H1 (cell line): ENCODE measurements around the gene ANKRD26. TPM values are rescaled to one million over a fixed set of nuclear protein-coding genes. Genes with fewer than 3 reads are reported as not detected.

Experiments
- ASH2L ChIP-seq: fragments of 200-600, 300-600 bp; sonication (generic); IDR thresholded peaks from one replicate; pipeline ENCODE4 v1.7.1; 2017; ENCODE audit warnings: low read length
- GABPA ChIP-seq: IDR thresholded peaks from 2 replicates; pipeline ENCODE4 v1.6.1; 2011; ENCODE audit warnings: mild to moderate bottlenecking, low read length, moderate library complexity, borderline replicate concordance; ENCODE audit not compliant: insufficient read depth
- HDAC2 ChIP-seq, 2 experiments: fragments of 300-600 bp in 1 of 2; sonication (generic) in 1 of 2; IDR thresholded peaks; 2 replicates each; pipeline ENCODE4 v1.6.1; 2011 to 2012; ENCODE audit warnings: low read depth in 2 of 2, low read length in 2 of 2, mild to moderate bottlenecking in 2 of 2, moderate library complexity in 2 of 2, borderline replicate concordance in 1 of 2, inconsistent platforms in 1 of 2
- HDAC6 ChIP-seq: IDR thresholded peaks from one replicate; pipeline ENCODE4 v1.7.1; 2012; ENCODE audit warnings: low read depth, mild to moderate bottlenecking, inconsistent platforms, low read length, moderate library complexity
- NANOG ChIP-seq: IDR thresholded peaks from 2 replicates; pipeline ENCODE4 v1.6.1; 2011; ENCODE audit warnings: low read length, low read depth, mild to moderate bottlenecking, inconsistent platforms; ENCODE audit not compliant: insufficient read depth, poor library complexity, severe bottlenecking
- PHF8 ChIP-seq: fragments of 200-600 bp; sonication (generic); conservative IDR thresholded peaks from 2 replicates; pipeline ENCODE4 v1.7.1; 2012; ENCODE audit warnings: low read depth, mild to moderate bottlenecking, inconsistent platforms, low read length, moderate library complexity
- POLR2A ChIP-seq, 2 experiments: IDR thresholded peaks; 1 replicate in 1 of 2; 2 replicates in 1 of 2; pipeline ENCODE4 v1.6.1; 2011; ENCODE audit warnings: low read depth in 2 of 2, low read length in 2 of 2, mild to moderate bottlenecking in 2 of 2; ENCODE audit errors: control extremely low read depth in 1 of 2
- RAD21 ChIP-seq, 2 experiments: IDR thresholded peaks in 1 of 2; conservative IDR thresholded peaks in 1 of 2; 2 replicates each; pipeline ENCODE4 v1.6.1; 2011; ENCODE audit warnings: low read depth in 2 of 2, low read length in 2 of 2, improper control_type of control experiment in 1 of 2, inconsistent platforms in 1 of 2, mild to moderate bottlenecking in 1 of 2, moderate library complexity in 1 of 2
- RBBP5 ChIP-seq: IDR thresholded peaks from 2 replicates; pipeline ENCODE4 v1.7.1; 2012; ENCODE audit warnings: low read depth, mild to moderate bottlenecking, inconsistent platforms, low read length, moderate library complexity, borderline replicate concordance
- RFX5 ChIP-seq: IDR thresholded peaks from 2 replicates; pipeline ENCODE4 v1.6.1; 2011; ENCODE audit warnings: low read depth, low read length, improper control_type of control experiment, borderline replicate concordance
- SIN3A ChIP-seq, 2 experiments: IDR thresholded peaks in 1 of 2; conservative IDR thresholded peaks in 1 of 2; 2 replicates each; pipeline ENCODE4 v1.6.1; 2011 to 2012; ENCODE audit warnings: low read length in 2 of 2, improper control_type of control experiment in 1 of 2, low read depth in 1 of 2, mild to moderate bottlenecking in 1 of 2
- SIX5 ChIP-seq: IDR thresholded peaks from 2 replicates; pipeline ENCODE4 v1.6.1; 2011; ENCODE audit warnings: mild to moderate bottlenecking, low read depth, low read length
- SP1 ChIP-seq: IDR thresholded peaks from 2 replicates; pipeline ENCODE4 v1.6.1; 2011; ENCODE audit warnings: low read depth, low read length
- SRF ChIP-seq: IDR thresholded peaks from 2 replicates; pipeline ENCODE4 v1.6.1; 2011; ENCODE audit warnings: mild to moderate bottlenecking, low read depth, low read length, moderate library complexity
- SUZ12 ChIP-seq: fragments of 200-600 bp; sonication (generic); IDR thresholded peaks from 2 replicates; pipeline ENCODE4 v1.6.1; 2012; ENCODE audit warnings: mild to moderate bottlenecking, inconsistent platforms, low read length, moderate library complexity, mixed read lengths
- TAF1 ChIP-seq: IDR thresholded peaks from 2 replicates; pipeline ENCODE4 v1.6.1; 2011; ENCODE audit warnings: mild to moderate bottlenecking, low read depth, low read length
- TAF7 ChIP-seq: optimal IDR thresholded peaks from 2 replicates; pipeline ENCODE3; 2011; ENCODE audit warnings: low read depth, mild to moderate bottlenecking, inconsistent platforms, low read length, moderate library complexity, borderline replicate concordance
- TCF12 ChIP-seq: IDR thresholded peaks from 2 replicates; pipeline ENCODE4 v1.6.1; 2011; ENCODE audit warnings: low read depth, mild to moderate bottlenecking, low read length
- YY1 ChIP-seq: IDR thresholded peaks from 2 replicates; pipeline ENCODE4 v1.6.1; 2011; ENCODE audit warnings: low read depth, mild to moderate bottlenecking, low read length
- polyA plus RNA-seq, 7 experiments: library from polyadenylated mRNA; depleted of rRNA in 3 of 7; stranded (reverse) in 5 of 7; unstranded in 2 of 7; fragments of >200 nt in 5 of 7; fragments of 200-250 nt in 2 of 7; gene quantifications; 1 replicate in 5 of 7; 2 replicates in 1 of 7; 4 replicates in 1 of 7; pipeline versions ENCODE4 v1.2.1 to v1.2.3, GENCODE V29; 2011 to 2013; ENCODE audit warnings: missing spikeins in 2 of 7, mixed read lengths in 2 of 7
- total RNA-seq: library from RNA; stranded (reverse); fragmentation: NEBNext Ultra II Directional; extraction: Animal tissue kit (Norgen Biotek cat#: 25700); gene quantifications from 2 replicates; pipeline ENCODE4 v1.2.1, GENCODE V29; 2021
- TF ChIP-seq, protein P1 (sequence below), 3 experiments: IDR thresholded peaks; 1 replicate in 2 of 3; 2 replicates in 1 of 3; pipeline versions ENCODE4 v1.5.1 to v1.6.1; 2011; ENCODE audit warnings: low read length in 3 of 3, mild to moderate bottlenecking in 3 of 3, inconsistent platforms in 2 of 3, low read depth in 1 of 3, moderate library complexity in 1 of 3; ENCODE audit not compliant: insufficient read depth in 1 of 3; ENCODE audit errors: control extremely low read depth in 1 of 3

ANKRD26 gene
- total and polyA plus RNA-seq, 2 of the 8 experiments (the other 6 are each of a cell fraction or from before 2014, with no cell fraction given) = 1.3 to 8.8 TPM

DNA sequence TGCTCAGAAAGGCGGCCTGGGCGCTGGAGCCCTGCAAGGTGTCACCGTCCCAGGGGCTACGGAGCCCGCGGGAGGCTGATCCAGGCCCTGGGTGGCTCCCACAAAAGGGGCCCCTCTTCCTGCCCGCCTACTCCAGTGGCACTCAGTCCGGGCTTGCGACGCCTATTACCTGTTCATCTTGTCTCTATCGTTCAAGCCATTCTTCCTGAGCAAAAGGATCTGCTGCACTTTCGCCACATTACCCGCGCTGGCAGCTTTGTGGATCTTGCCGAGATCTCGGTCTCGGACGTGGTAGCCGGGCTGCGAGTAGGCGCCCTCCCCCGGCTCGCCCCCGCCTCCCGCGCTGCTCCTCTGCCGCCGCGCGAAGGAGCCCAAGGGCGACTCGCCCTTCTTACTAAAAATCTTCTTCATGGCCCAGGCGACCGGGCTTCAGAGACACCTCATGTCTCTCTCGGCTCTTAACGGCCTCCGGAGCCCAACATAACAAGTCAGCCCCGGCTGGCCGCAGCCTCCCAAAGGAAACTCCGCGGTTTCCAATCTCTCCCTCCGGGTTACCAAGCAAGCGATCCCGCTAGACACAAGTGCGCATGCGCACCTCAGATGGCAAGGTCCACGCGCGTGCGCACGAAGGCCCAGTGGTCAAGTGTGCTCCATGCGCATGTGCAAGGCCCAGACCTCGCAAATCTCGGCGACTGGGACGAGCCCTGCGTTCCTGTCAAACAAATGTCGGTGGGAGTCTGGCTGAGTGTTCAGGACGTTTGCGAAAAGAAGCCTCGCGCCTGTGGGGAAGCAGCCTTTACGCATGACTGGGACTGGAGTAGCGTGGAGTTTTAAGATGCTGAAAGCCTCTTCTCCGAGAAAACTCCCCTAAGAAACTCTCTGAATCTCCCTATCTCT, at the start of gene ANKRD26 (continued):
- TF ChIP-seq PHF8 = peak; percentile 86
- TF ChIP-seq SUZ12 = no peak
- no peak for TF ChIP-seq HDAC6
- TF ChIP-seq NANOG = no peak
- peak; percentile 79; the same call in 1 of the 2 replicates for TF ChIP-seq TAF1
- TF ChIP-seq SP1 = no peak
- TF ChIP-seq YY1 = no peak
- TF ChIP-seq SIN3A (conservative IDR thresholded peaks at IDR 0.05 in 1 of 2, IDR thresholded peaks at IDR 0.05 in 1 of 2; ENCODE audit: low read depth in 1 of 2, low read length in 2 of 2) = no peak; a peak in 1 of 4 replicates
- 0 out of 2 replicates have a peak, but pooled peaks have one; percentile 58 for TF ChIP-seq RBBP5
- TF ChIP-seq ASH2L = peak; percentile 95
- no peak for TF ChIP-seq TAF7
- no peak for TF ChIP-seq SIX5
- TF ChIP-seq POLR2A (IDR thresholded peaks at IDR 0.05; ENCODE audit: control extremely low read depth in 1 of 2, low read depth in 2 of 2, low read length in 2 of 2) = peak in 1 of 2 experiments; percentile 63; a peak in 1 of 3 replicates
- TF ChIP-seq RAD21 (IDR thresholded peaks at IDR 0.05 in 1 of 2, conservative IDR thresholded peaks at IDR 0.05 in 1 of 2; ENCODE audit: low read depth in 2 of 2, low read length in 2 of 2) = no peak
- no peak for TF ChIP-seq SRF
- no peak for TF ChIP-seq TCF12
- TF ChIP-seq GABPA = no peak
- TF ChIP-seq RFX5 = no peak
- 0 out of 4 replicates have a peak, but pooled peaks of 1 of the 2 experiments have one; percentile 22 for TF ChIP-seq HDAC2 (IDR thresholded peaks at IDR 0.05; ENCODE audit: borderline replicate concordance in 1 of 2, low read depth in 2 of 2, low read length in 2 of 2)
- TF ChIP-seq, protein P1, sequence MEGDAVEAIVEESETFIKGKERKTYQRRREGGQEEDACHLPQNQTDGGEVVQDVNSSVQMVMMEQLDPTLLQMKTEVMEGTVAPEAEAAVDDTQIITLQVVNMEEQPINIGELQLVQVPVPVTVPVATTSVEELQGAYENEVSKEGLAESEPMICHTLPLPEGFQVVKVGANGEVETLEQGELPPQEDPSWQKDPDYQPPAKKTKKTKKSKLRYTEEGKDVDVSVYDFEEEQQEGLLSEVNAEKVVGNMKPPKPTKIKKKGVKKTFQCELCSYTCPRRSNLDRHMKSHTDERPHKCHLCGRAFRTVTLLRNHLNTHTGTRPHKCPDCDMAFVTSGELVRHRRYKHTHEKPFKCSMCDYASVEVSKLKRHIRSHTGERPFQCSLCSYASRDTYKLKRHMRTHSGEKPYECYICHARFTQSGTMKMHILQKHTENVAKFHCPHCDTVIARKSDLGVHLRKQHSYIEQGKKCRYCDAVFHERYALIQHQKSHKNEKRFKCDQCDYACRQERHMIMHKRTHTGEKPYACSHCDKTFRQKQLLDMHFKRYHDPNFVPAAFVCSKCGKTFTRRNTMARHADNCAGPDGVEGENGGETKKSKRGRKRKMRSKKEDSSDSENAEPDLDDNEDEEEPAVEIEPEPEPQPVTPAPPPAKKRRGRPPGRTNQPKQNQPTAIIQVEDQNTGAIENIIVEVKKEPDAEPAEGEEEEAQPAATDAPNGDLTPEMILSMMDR (IDR thresholded peaks at IDR 0.05; ENCODE audit: control extremely low read depth in 1 of 3, insufficient read depth in 1 of 3, low read depth in 1 of 3, low read length in 3 of 3) = no peak
